ENCODE data around the gene PPP4R4.

- TF ChIP-seq POLR2A (IDR thresholded peaks at IDR 0.05) = no peak
- no peak for TF ChIP-seq CTCF (IDR thresholded peaks at IDR 0.05)
These were observed 46.8 kb upstream of the PPP4R4 start for GRCh38 chr14:94127330-94127729.
